Measurements from ENCODE around the gene SPEN.
A peak's percentile ranks its signal among the peaks of the same experiment; 100 is the strongest.

SPEN gene

DNA sequence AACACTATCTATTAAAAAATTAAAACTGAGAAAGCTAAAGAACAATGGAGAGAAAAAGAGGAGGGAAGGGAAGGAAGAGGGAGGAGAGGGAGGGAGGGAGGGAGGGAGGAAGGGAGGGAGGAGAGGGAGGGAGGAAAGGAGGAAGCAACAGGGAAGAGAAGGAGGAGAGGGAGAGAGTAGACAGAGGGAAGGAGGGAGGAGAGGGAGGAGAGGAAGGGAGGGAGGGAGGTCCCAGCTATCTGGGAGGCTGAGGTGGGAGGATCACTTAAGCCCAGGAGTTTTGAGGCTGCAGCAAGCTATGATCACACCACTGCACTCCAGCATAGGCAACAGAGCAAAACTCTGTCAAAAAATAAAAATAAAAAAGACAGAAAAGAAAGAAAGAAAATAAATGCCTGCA lies 111.9 kb downstream of the SPEN start:
- DNase-seq (ENCODE audit: low read depth in 2 of 3, low spot score in 2 of 3): no peak

DNA sequence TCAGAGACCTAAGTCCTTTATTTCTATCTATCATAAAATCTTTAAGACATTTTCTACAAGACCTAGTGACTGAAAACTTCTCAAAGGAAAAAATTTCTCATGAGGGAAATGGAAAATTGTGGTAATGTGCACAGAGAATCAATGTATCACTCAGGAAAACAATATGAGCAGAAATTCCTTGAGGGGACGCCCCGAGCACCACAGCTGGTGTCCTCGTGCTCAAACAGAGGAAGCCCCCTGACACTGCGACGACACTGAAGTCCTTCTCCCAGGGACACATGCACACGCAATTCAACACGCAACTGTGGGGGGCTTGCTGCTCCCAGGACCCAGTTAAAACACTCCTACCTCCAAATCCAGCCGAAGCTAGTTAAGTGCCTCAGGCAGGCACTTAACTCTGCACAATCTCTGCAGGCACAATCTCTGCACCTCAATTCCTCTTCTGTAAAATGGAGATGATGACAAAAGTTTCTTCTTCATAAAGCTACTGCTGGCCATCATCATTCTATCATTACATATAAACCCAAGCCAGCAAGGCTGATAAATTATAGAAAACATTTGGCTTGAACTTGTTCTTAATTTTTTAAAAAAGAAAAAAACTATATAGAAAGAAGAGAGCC lies 112.4 kb downstream of the SPEN start:
- DNase-seq (ENCODE audit: low read depth in 2 of 3, low spot score in 2 of 3): no peak

DNA sequence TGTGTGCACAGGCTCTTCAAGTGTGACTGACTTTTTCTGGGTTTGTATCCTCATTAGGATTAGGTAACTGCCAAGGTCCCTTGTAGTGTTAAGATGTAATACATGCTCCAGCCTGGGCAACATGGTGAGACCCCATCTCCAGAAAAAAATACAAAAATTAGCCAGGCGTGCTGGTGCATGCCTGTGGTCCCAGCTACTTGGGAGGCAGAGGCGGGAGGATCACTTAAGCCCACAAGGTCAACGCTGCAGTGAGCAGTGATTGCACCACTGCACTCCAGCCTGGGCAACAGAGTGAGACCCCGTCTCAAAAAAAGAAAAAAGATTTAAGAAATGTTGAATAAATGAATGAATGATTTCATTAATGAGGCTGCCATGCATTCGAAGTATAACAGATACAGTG lies 113.3 kb downstream of the SPEN start:
- no peak for DNase-seq (ENCODE audit: low read depth in 2 of 3, low spot score in 2 of 3)

DNA sequence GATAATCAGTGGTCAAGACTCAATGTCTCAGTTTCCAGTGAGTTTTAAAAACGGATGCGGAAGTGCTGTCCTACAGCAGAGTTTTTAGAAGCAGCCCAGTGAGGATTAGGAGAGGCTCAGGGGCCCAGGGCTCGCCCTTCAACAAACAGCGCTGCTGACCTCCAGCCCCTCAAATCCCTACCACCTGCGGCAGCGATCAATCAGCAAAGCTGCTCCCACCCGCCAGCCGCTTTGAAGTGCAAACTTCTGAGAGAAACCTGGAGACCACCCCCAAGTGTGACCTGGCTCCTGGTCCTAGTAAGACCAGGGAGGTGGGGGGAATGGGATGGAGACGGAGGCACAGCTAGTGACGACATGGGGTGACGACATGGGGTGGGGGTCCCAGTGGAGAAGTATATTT lies 114.0 kb downstream of the SPEN start:
- no peak for DNase-seq (ENCODE audit: low read depth in 2 of 3, low spot score in 2 of 3)

DNA sequence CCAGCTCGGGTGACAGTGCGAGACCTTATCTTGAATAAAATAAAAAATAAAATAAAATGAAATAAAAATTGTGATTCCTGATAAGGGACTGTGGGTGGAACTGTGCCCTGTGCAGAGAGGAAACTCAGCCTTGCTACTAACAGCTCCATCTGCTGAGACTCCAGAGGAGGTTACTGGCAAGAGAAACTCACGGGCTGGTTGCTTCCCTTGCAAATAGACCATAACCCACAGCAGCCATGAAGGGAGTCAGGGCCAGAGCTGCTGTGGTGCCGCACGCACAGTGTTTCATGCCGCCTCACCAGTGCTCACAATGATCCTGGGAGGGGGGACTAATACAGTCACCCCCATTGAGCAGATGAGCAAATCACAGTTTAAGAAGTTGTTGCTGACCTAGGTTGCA lies 114.7 kb downstream of the SPEN start:
- no peak for DNase-seq (ENCODE audit: low read depth in 2 of 3, low spot score in 2 of 3)

DNA sequence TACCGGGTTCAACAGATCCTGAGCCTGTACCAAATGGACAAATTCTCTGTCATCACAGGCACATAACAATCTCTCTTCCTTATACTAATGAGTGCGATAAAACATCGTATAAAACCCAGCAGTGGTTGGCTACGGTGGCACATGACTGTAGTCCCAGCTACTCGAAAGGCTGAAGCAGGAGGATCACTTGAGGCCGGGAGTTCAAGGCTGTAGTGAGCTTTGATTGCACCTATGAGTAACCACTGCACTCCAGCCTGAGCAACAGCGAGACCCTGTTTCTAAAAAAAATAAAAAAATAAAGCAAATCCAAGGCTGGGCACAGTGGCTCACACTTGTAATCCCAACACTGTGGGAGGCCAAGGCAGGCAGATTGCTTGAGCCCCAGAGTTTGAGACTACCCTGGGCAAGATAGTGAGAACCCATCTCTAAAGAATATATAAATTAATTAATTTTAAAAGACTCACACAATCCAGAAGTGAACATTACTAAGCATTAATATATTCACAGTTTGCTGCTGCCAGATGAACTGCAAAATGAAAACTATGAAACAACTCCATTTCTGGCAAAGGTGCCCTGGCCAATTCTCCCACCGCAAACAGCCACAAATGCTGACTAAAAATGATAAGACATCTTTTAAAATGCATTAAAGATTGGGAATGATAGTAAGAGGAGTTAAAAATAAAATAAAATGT lies 115.3 kb downstream of the SPEN start:
- DNase-seq (ENCODE audit: low read depth in 2 of 3, low spot score in 2 of 3): no peak

DNA sequence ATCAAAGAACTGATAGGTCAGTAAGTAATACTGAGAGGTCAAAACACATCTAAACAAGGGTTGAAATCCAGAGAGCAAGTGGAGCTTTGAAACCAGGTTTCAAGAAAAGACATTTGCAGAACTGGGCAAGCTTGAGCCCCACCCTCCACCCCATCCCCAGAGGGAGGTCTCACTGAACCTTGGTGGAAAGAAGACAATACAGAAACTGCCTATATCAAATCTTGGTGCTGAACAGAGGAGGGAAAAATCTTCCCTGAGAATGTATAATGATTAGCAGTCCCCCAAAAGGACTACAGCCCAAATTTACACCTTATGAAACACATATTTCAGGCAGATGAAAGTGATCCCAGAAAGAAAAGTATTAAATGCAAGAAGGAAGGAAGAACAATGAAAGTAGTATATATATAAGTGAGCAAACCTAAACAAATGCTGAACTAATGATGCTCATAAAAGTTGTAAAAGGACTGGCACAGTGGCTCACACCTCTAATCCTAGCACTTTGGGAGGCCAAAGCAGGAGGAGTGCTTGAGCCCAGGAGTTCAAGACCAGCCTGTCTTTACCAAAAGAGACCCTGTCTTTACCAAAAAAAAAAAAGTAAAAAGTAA lies 116.0 kb downstream of the SPEN start:
- no peak for DNase-seq (ENCODE audit: low read depth in 2 of 3, low spot score in 2 of 3)

DNA sequence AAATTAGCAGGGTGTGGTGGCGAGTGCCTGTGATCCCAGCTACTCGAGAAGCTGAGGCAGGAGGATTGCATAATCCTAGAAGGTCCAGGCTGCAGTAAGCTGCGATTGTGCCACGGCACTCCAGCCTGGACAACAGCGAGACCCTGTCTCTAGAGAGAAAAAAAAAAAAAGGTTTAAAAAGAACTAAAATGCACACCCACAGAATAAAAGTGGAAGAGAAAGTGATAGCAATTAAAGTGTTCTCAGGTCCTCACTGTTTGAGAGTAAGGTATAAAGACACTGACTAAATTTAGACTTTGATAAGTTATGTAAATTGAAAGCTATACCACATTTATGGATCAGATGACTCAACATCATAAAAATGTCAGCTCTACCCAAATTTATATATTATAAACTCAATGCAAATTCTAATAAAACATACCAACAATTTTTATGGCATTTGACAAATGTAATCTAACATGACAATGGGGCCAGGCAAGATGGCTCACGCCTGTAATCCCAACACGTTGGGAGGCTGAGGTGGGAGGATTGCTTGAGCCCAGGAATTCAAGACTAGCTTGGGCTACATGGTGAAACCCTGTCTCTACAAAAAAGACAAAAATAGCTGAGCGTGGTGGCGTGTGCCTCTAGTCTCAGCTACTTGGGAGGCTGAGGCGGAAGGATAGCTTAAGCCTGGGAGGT lies 116.6 kb downstream of the SPEN start:
- no peak for DNase-seq (ENCODE audit: low read depth in 2 of 3, low spot score in 2 of 3)

DNA sequence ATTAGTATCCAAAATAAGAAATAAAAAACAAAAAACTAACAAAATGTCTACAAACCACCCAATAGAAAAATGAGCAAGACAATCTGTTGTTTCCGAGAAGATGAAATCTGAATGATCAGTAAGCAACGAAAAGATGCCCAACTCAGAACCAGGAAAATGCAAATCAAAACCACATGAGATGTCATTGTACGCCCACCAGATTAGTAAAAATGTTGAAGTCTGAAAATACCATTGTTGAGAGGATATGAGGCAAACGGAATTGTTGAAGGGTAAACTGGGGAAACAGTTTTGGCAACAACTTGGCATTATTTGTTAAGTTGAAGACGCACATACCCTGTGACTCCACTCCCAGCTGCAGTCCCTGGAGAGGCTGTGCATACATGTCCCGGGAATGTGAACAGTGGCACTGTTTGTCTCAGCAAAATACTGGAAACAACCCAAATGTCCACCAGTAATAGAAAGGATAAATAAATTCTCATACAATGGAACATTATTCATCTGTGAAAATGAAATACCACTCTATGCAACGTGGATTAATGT lies 117.8 kb downstream of the SPEN start:
- no peak for DNase-seq (ENCODE audit: low read depth in 2 of 3, low spot score in 2 of 3)

DNA sequence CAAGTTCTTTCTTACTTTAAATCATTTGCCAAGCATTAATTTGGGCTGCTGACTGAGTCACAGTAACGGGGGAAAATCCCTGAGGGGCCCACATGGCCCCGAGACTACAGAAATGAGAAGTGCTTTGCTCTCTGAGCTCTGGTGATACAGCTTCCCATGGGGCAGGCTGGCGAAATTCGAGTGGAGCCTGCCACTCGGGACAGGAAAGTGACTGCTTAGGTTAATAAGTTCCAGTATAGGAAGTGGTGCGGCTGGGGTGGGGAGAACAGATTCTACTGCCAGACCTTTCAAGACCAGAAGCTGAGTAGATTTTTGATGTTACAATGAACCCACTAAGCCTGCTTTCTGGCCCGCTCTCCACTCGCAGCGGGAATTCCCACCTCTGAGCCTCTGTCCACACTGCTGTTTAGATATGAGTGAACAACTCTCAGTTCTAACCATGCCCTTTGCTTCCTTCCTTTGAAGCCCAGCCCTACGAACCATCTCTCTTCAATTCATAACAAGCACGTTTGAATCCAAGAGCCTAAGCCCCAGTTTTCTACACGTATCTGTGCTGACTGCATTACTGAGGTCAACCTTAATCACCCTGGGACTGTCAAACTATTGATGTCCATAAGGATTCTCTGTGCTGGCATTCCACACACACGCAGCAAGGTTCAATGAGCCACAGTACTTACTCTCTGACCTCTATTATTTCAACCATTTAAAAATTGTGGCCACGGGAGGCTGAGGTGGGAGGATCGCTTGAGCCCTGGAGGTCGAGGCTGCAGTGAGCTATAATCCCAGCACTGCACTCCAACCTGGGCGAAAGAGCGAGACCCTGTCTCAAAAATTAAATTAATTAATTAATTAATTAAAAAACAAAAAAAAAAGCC lies 118.8 kb downstream of the SPEN start:
- peak in 2 of 3 experiments; percentile 57 to 70 for DNase-seq (ENCODE audit: low read depth in 2 of 3, low spot score in 2 of 3)

DNA sequence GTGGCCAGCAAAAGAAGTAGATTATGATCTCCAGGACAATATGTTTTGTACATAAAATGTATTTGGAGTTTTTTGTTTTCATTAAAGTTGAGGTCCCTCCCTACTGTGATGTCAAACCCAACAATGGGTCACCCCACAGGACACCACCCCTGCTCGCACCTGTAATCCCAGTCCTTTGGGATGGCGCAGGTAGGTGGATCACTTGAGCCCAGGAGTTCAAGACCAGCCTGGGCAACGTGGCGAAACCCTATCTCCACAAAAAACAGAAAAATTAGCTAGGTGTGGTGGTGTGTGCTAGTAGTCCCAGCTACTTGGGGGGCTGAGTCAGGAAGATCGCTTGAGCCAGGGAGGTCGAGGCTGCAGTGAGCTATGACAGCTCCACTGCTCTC lies 119.4 kb downstream of the SPEN start:
- DNase-seq (ENCODE audit: low read depth in 2 of 3, low spot score in 2 of 3): no peak

DNA sequence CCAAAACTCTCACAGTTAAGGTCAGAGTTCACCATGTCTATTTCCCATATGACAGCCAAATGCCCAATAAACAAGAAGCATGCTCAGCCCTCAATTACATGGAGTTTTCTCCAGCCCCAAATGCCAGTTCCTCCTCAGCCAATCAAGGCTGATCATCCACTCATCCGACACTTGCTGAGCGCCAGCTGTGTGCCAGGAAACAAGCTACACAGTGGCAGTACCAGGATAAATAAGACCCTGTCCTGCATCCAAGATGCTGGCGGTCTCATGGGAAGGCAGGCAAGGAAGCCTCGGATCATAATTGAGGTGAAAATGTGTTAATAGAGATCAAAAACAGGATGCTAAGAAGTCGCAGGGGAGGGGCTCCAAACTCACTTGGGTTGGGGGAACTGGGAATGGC lies 120.7 kb downstream of the SPEN start:
- DNase-seq (ENCODE audit: low read depth in 2 of 3, low spot score in 2 of 3): no peak

DNA sequence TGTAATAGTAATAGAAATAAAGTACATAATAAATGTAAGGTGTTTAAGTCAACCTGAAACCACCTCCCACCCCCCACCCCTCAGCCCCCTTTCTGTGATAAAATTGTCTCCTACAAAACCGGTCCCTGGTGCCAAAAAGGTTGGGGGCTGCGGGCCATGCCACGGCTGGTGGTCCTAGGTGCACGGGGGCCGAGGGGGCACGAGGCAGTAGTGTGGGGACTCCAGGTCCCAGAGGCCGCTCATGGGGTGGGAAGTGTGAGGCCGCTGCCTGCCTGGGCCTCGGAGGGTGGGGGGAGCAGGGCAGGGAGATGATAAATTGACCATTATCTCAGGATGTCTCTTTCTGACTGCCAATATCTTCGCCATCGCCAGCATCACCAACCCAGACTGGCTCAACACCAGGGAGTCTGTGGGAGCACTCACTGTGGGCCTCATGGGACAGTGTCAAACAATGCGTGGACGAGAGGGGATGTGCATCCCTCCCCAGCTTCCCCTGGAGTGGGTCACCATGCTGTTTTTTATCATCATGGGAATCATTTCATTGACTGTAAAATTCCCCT lies 121.9 kb downstream of the SPEN start:
- no peak for DNase-seq (ENCODE audit: low read depth in 2 of 3, low spot score in 2 of 3)

DNA sequence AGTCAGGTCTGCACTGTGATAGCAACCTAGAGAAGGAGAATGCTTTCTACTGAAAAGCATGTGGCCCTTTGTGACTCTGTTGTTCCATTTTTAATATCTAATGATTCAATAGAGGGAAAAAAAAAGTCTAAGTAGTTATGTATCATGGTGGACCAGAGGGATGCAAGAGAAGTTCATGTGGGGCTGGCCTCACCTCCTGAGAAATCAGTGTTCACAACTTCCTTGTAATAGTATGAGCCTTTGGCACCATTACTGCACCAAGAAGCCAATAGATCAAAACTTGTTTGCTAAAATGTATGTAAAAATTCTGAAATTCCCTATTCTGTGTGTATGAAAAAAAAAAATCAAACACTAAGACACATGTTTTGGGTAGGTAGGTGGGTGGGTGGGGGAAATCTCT lies 123.4 kb downstream of the SPEN start:
- DNase-seq (ENCODE audit: low read depth in 2 of 3, low spot score in 2 of 3): no peak

DNA sequence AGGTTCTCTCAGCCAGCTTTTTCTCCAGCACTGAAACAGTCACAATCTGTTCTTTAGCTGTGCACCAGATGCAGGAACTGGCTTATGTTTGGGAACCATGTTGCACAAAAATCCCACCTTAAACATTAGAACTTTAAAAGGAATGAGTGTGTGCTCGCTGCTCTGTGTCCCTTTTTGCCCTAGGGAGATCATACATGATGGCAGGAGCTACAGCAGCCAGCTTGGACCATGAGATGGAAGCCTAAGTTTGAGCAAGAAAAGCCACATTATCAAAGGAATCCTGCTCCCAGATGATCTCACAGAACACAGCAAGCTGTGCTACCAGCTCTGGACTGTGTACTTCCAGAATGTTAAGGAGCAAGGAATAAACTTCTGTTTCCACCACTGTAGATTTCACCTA lies 124.9 kb downstream of the SPEN start:
- no peak for DNase-seq (ENCODE audit: low read depth in 2 of 3, low spot score in 2 of 3)

DNA sequence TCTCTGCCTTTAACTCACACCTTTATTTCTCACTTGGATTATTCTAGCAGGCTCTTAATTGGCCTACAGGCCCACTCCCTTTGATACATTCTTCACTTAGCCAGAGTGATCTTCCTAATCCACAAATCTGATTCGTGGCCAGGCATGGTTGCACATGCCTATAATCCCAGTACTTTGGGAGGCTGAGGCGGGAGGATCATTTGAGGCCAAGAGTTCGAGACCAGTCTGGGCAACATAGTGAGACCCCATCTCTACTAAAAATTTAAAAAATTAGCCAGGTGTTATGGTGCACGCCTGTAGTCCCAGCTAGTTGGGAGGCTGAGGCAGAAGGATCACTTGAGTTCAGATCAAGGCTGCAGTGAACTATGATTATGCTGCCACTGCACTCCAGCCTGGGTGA lies 126.3 kb downstream of the SPEN start:
- DNase-seq (ENCODE audit: low read depth in 2 of 3, low spot score in 2 of 3): no peak

DNA sequence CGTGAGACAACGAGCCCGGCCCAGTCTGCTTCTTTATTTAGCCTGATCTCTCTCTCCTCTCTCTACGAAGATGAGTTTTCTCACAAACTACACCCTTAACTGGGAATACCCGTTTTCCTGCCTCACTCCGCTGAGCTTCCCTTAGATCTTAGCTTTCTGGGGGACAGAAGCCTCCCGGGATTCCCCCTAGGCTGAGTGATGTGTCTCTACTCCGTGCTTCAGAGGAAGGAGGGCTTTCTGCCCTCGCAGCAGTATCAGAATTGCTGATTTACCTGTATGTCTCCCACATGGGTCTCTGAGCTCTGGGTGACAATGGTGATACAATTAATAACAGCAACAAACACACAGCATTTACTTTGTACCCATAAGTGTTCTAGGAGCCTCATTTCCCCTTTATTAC lies 127.3 kb downstream of the SPEN start:
- no peak for DNase-seq (ENCODE audit: low read depth in 2 of 3, low spot score in 2 of 3)

DNA sequence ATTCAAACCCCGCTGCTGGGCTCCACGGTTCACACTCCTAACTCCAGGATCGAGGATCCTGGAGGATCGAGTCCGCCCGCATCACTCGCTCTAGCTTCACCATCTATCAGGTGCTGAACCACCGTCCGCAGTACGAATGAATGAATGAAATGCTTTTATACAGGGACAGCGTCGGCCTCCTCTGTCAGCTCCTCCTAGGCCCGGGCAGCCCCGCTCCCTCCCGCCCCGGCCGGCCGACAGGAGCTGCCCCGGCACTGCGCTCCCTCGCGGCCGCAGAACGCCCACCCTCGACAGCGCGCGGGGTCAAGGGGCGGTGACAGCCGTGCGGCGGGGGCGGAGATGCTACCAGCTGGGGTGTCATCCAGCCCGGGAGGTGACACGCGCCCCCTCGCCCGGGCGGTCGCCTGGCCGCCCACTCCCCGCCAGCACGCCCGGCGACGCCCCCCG lies 127.9 kb downstream of the SPEN start:
- DNase-seq (ENCODE audit: low read depth in 2 of 3, low spot score in 2 of 3): peak; percentile 46 to 80 (median 73)

DNA sequence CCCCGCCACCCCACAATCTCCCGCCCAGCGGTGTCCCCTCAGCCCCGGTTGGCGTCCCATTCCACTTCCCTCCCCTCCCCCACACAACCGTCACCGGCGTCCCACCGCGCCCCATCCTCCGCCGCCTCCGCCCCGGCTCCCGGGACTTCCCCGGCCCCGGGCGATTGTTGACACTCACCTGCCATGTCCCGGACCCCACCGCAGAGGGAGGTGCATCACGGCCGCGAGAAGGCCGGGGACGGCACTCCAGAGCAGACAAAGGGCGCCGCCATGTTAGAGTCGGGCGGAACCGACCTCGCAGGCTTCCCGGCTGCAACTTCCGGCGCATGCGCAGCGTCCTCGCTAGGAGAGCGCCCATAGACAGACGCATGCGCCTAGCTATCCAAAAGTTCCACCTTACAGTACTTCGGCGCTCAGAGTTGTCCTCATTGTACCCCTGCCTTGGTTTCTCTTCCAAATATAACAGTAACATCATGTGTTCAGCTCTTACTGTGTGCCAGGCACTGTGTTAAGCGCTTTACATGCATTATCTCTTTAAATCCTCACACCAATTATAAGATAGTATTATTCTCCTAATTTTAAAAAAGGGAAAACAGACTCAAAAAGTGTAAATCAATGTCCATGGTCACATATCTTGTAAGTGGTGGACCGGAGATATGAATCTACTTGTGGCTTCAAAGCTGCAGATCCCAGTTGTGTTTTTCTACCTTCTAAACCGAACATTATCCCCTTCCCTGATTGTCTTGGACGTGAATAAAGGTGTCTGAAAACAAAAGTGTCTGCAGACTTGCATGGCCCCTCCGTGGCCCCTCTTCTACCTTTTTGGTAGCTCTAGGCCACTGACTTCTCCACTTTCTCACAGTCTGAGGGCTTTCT lies 128.5 kb downstream of the SPEN start, which contains the start of gene ZBTB17:
Gene ZBTB17 (minus strand): TSS at position 297 of the 876 bp plus-strand sequence. CDS start 27,606 bp downstream, outside the sequence.
- DNase-seq (ENCODE audit: low read depth in 2 of 3, low spot score in 2 of 3): peak; percentile 84 to 93 (median 92)

All from activated CD8-positive, alpha-beta memory T cell treated with anti-CD3 and anti-CD28 coated beads for 48 hours (primary cell).